HG03521 (cell line): ENCODE measurements around the gene ANO6.

Source experiments
- ATAC-seq: cut with Tn5 transposase; IDR thresholded peaks from one replicate; pipeline ENCODE4 v1.9.1; 2021; ENCODE audit warnings: mild to moderate bottlenecking, moderate library complexity; ENCODE audit not compliant: unreplicated experiment

ANO6 gene

GRCh38 chr12:45429831-45430230 lies 213.9 kb downstream of the ANO6 start:
- no peak for ATAC-seq

GRCh38 chr12:45431126-45431525 lies 215.2 kb downstream of the ANO6 start:
- no peak for ATAC-seq

GRCh38 chr12:45432710-45433109 lies 216.8 kb downstream of the ANO6 start:
- no peak for ATAC-seq

- ATAC-seq, result no peak
These were observed 217.6 kb downstream of the ANO6 start for GRCh38 chr12:45433441-45433868.

- no peak for ATAC-seq
These were observed 218.2 kb downstream of the ANO6 start for GRCh38 chr12:45434094-45434493.

- no peak for ATAC-seq
These were observed 220.2 kb downstream of the ANO6 start for GRCh38 chr12:45435945-45436710.

GRCh38 chr12:45439039-45439438 lies 223.1 kb downstream of the ANO6 start:
- no peak for ATAC-seq

- ATAC-seq, result no peak
These were observed 230.1 kb downstream of the ANO6 start for GRCh38 chr12:45446013-45446412.

- ATAC-seq, result no peak
These were observed 242.3 kb downstream of the ANO6 start for GRCh38 chr12:45458238-45458637.

- no peak for ATAC-seq
These were observed 243.2 kb downstream of the ANO6 start for GRCh38 chr12:45458854-45459807.

- ATAC-seq, result no peak
These were observed 246.6 kb downstream of the ANO6 start for GRCh38 chr12:45462506-45462905.

GRCh38 chr12:45464699-45465098 lies 248.8 kb downstream of the ANO6 start:
- ATAC-seq, result no peak

- ATAC-seq, result no peak
These were observed 253.1 kb downstream of the ANO6 start for GRCh38 chr12:45468751-45469615.

- ATAC-seq, result no peak
These were observed 254.0 kb downstream of the ANO6 start for GRCh38 chr12:45469902-45470301.

GRCh38 chr12:45473636-45474035 lies 257.7 kb downstream of the ANO6 start:
- ATAC-seq, result no peak

GRCh38 chr12:45475594-45475993 lies 259.7 kb downstream of the ANO6 start:
- ATAC-seq, result no peak

GRCh38 chr12:45477526-45477925 lies 261.6 kb downstream of the ANO6 start:
- ATAC-seq, result no peak

- no peak for ATAC-seq
These were observed 263.0 kb downstream of the ANO6 start for GRCh38 chr12:45478931-45479330.

- no peak for ATAC-seq
These were observed 265.9 kb downstream of the ANO6 start for GRCh38 chr12:45481746-45482145.

- no peak for ATAC-seq
These were observed 267.7 kb downstream of the ANO6 start for GRCh38 chr12:45483571-45483970.
